Subcutaneous abdominal adipose tissue (tissue), 5 donors: ENCODE data around the gene CD247.

ENCODE experiments used
- H3K27ac ChIP-seq: one replicate; pipeline ENCODE4 v1.7.0; 2013; ENCODE audit warnings: low read depth, mild to moderate bottlenecking, inconsistent platforms, low read length, moderate library complexity
- H3K27me3 ChIP-seq, 5 donors: one replicate each; pipeline ENCODE4 v1.7.0; 2013; ENCODE audit warnings: low read length in 5 of 5, inconsistent platforms in 1 of 5; ENCODE audit not compliant: control insufficient read depth in 5 of 5, insufficient read depth in 4 of 5
- H3K36me3 ChIP-seq, 5 donors: one replicate each; pipeline ENCODE4 v1.7.0; 2013; ENCODE audit warnings: low read length in 5 of 5; ENCODE audit not compliant: control insufficient read depth in 5 of 5, insufficient read depth in 5 of 5
- H3K4me1 ChIP-seq, 5 donors: one replicate each; pipeline ENCODE4 v1.7.0; 2013; ENCODE audit warnings: low read length in 5 of 5, mild to moderate bottlenecking in 3 of 5, moderate library complexity in 1 of 5; ENCODE audit not compliant: control insufficient read depth in 5 of 5, insufficient read depth in 5 of 5
- H3K4me3 ChIP-seq, 5 donors: one replicate each; pipeline ENCODE4 v1.7.0; 2013; ENCODE audit warnings: low read length in 5 of 5, low read depth in 1 of 5
- H3K9ac ChIP-seq, 5 donors: one replicate each; pipeline ENCODE4 v1.7.0; 2013; ENCODE audit warnings: low read length in 5 of 5, mild to moderate bottlenecking in 4 of 5, moderate library complexity in 3 of 5
- H3K9me3 ChIP-seq, 5 donors: one replicate each; pipeline ENCODE4 v1.7.0; 2013; ENCODE audit warnings: low read length in 5 of 5; ENCODE audit not compliant: control insufficient read depth in 5 of 5
- donor health status: healthy.
- donor health status: healthy.
- donor health status: healthy.
- donor health status: healthy.
- donor health status: healthy.

CD247 gene

DNA sequence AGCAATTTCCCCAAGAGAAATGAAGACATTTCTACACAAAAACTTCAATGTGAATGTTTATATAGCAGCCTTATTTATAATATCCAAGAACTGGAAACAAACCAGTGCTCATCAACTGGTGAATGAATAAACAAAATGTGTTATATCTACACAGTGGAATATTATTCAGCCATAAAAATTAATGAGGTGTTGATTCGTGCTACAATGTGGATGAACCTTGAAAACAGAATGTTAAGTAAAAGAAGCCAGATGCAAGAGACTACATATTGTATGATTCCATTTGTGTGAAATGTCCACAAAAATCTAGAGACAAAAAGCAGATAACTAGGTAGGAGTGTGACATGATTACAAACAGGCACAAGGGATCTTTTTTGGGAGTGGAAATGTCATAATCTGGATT is 110.0 kb downstream of the CD247 start:
- Histone ChIP-seq H3K4me1 (no peaks in the 10 kb centered on the region), H3K9me3 (no peaks in the 10 kb centered on the region), H3K27ac (no peak overlapping the region), H3K4me3 (no peak overlapping the region), H3K27me3 (no peaks in the 10 kb centered on the region), H3K9ac (no peak overlapping the region), H3K36me3 (peaks cover 12 to 38% (median 30%) of the 10 kb centered on the region in 5 donors)

DNA sequence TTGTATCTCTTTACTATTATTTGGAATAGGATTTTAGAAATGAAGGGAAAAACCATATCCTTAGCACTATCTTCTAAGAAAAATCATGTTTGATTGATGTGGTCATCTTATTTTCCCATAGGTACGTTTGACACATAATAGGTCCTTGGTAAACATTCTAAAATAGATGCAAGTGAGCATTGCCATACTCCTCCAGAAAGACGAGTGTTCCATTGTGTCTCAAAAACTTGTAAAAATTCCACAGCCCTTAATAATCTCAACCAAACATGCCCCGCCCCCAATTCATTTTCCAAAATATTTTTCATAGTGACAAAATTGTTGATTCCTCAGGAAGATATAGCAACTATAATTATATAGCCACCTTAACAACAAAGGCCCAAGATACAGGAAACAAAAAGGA is 113.4 kb downstream of the CD247 start:
- Histone ChIP-seq H3K9ac (no peak overlapping the region), H3K4me3 (no peak overlapping the region), H3K27me3 (no peaks in the 10 kb centered on the region), H3K4me1 (no peaks in the 10 kb centered on the region), H3K9me3 (no peaks in the 10 kb centered on the region), H3K27ac (no peak overlapping the region), H3K36me3 (peaks cover 3 to 44% (median 15%) of the 10 kb centered on the region in 5 donors)

DNA sequence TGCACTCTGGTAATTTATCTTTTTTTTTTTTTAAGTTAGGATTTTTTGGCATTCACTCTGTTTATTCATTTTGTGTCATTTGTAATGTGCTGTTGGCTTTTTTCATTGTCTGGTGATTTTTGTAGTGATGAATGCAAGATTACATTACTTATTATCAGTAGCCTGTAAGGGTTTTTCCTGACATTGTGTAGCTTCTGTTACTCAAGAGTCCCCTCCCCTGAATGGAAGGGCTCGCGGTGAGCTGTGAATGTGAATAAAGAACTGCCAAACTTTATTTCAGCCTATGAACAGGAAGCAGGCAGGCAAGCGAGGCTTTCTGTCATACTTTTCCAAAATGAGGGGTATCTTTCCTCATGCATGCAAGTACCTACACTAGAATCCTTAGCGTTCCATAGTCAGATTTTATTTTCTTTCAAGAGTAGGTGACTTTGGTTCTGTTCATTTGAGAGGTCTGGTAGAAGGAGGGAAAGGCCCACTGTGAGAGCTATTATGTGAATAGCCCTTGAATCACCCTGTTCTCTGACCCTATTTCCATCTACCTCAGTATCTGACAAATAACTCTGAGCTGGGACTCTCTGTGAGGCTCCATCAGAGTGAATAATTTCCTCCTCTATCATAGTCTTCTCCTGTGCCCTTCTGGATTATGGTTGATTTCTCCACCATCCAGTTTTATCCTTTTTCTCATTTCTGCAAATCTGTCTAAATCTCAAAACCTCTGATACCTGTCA is 114.0 kb downstream of the CD247 start:
- Histone ChIP-seq H3K9me3 (no peaks in the 10 kb centered on the region), H3K27me3 (no peaks in the 10 kb centered on the region), H3K4me1 (no peaks in the 10 kb centered on the region), H3K9ac (no peak overlapping the region), H3K27ac (no peak overlapping the region), H3K36me3 (peaks cover 4 to 40% (median 19%) of the 10 kb centered on the region in 5 donors), H3K4me3 (no peak overlapping the region)

DNA sequence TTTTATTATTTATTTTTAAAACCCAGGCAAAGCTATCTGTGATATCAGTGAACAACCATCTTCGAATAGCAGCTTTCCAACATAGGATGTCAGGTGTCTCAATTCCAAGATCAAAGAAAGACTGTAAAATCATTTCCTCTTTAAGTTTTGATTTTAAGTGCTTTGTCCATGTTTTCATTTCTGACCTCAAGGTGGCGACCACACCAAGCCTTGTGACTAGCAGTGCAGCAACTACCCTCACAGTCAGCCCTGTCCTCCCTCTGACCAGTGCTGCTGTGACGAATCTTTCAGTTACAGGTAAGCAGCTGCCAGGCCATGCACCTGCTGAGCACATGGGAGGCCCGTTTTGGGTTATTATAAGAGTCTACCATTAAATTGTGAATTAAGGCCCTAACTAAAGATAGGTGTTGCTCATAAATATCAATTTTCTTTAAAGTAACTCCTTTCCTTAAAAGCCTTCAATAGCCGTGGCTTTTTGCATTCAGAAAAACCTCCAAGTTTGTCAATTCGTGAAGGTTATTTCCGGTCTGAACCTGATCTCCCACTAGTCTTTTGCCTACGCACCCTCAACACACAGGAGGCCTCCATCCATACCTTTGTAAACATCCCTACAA is 117.0 kb downstream of the CD247 start:
- Histone ChIP-seq H3K27me3 (no peaks in the 10 kb centered on the region), H3K27ac (no peak overlapping the region), H3K4me1 (no peaks in the 10 kb centered on the region), H3K36me3 (peaks cover 11 to 52% (median 43%) of the 10 kb centered on the region in 5 donors), H3K4me3 (no peak overlapping the region), H3K9ac (no peak overlapping the region), H3K9me3 (no peaks in the 10 kb centered on the region)

DNA sequence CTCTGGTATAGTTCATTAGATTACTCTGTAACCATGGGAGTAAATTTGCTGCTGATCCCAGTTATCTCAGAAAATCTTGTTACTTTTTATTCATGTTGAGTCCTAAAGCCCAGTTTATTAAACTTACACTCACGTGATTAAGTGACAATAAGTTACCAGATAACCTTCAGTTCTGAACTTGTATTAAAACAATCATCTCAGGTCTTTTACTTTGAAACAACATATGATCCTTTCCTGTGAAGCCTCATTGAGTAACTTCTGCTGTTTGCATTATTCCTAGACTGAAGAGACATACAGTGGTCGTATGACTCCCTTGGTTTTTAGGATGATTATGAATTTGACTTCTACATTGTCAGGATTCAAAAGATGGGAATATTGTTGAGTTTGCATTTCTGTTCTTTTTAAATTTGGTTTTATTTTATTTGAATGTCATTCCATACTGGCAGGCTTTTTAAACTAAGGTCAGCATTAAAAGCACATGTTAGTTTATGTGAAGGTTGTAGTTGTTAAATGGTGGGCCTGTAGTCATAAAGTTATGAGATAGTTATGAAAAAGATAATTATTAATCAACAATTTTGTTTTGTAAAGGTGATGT is 117.9 kb downstream of the CD247 start:
- H3K27ac ChIP-seq: no peak overlapping the region
- H3K9ac ChIP-seq: no peak overlapping the region
- H3K4me3 ChIP-seq: no peak overlapping the region
- no peaks in the 10 kb centered on the region for H3K4me1 ChIP-seq
- no peaks in the 10 kb centered on the region for H3K27me3 ChIP-seq
- H3K9me3 ChIP-seq: no peaks in the 10 kb centered on the region
- H3K36me3 ChIP-seq: peaks cover 16 to 52% (median 41%) of the 10 kb centered on the region in 5 donors

DNA sequence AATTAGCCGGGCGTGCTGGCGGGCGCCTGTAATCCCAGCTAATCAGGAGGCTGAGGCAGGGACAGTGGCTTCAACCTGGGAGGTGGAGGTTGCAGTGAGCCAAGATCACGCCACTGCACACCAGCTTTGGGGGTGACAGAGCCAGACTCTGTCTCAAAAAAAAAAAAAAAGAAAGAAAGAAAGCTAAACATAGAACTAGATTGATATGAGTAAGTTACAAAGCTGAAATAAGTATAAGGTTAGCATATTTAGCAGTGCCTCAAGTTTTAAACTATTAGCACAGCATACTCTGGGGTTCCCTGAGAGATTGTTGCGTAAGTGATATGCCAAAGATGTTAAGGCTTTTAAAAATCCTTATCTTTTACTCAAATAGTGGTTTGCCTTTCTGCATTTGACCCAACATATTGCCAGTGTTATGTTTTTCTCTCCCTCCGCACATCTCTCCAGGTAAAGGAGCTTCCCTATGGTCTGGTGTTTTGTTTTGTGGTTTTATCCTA is 126.1 kb downstream of the CD247 start:
- H3K9me3 ChIP-seq: no peaks in the 10 kb centered on the region
- H3K36me3 ChIP-seq: peaks cover 8 to 25% (median 13%) of the 10 kb centered on the region in 5 donors
- no peak overlapping the region for H3K4me3 ChIP-seq
- H3K27me3 ChIP-seq: no peaks in the 10 kb centered on the region
- H3K9ac ChIP-seq: no peak overlapping the region
- peaks cover 0 to 8% (median 0%) of the 10 kb centered on the region in 5 donors for H3K4me1 ChIP-seq
- no peak overlapping the region for H3K27ac ChIP-seq

DNA sequence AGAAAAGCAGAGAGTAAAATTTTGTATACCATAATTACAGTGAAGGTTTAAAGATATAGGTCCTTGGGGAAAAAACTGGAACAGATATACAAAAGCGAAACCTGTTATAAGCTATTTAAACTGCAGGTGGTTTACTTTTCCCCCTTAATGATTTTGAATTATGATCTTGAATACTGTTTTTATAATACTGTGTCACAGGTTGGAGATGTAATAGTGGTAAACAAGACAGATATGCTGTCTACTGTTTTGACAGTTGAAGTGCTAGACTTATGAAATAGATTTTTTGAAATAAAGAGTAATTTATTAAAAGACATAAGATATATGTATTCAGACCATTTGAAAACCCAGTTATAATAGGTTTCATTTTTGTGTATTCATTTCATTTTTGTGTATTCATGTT is 129.4 kb downstream of the CD247 start:
- Histone ChIP-seq H3K27ac (no peak overlapping the region), H3K36me3 (peaks cover 19 to 27% (median 22%) of the 10 kb centered on the region in 5 donors), H3K4me1 (peaks cover 0 to 8% (median 0%) of the 10 kb centered on the region in 5 donors)

DNA sequence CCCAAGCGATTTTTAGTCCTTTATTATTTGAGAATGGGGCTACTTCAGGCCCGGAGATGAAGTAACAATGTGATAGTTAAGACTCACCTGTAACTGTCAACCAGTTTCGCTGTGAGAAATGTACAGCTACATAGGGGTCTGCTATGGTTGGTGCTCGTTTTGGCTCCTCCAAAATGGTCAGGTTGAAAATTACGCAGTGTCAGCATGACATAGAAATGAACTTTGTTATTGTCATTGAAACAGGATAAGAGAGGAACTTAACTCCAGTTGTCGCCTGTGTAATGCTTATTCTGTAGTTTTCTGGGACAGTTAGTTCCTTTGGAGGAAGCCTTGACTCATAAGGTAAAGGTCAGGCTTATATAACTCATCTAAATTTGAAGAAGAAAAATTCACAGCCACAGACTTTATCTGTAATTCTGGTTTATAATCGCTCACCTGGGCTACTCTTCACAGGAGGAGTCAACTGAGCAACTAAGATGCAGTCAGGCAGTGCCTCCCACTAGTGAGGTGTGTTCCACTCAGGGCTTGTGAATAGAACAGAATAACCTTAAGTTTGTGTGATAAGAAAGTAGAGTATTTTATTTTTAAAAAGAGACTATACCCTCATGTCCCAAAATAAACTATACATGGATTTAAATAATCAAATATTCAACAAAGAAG is 130.9 kb downstream of the CD247 start:
- no peak overlapping the region for H3K27ac ChIP-seq
- peaks cover 19 to 27% (median 25%) of the 10 kb centered on the region in 5 donors for H3K36me3 ChIP-seq
- no peak overlapping the region for H3K4me3 ChIP-seq

More for the DNA sequence above, 129.4 kb downstream of the CD247 start:
- no peak overlapping the region for H3K4me3 ChIP-seq
- H3K27me3 ChIP-seq: no peaks in the 10 kb centered on the region
- no peaks in the 10 kb centered on the region for H3K9me3 ChIP-seq
- H3K9ac ChIP-seq: no peak overlapping the region

More for the DNA sequence above, 130.9 kb downstream of the CD247 start:
- H3K27me3 ChIP-seq: no peaks in the 10 kb centered on the region
- H3K9ac ChIP-seq: no peak overlapping the region
- H3K9me3 ChIP-seq: no peaks in the 10 kb centered on the region
- H3K4me1 ChIP-seq: peaks cover 0 to 3% (median 0%) of the 10 kb centered on the region in 5 donors
